HG03354 (cell line): ENCODE results near the gene RPL35.
A peak's percentile ranks its signal among the peaks of the same experiment; 100 is the strongest.

Experiments
- ATAC-seq: cut with Tn5 transposase; IDR thresholded peaks from one replicate; pipeline ENCODE4 v1.9.1; 2021; ENCODE audit warnings: mild to moderate bottlenecking; ENCODE audit not compliant: unreplicated experiment, poor library complexity, severe bottlenecking

Gene RPL35

DNA sequence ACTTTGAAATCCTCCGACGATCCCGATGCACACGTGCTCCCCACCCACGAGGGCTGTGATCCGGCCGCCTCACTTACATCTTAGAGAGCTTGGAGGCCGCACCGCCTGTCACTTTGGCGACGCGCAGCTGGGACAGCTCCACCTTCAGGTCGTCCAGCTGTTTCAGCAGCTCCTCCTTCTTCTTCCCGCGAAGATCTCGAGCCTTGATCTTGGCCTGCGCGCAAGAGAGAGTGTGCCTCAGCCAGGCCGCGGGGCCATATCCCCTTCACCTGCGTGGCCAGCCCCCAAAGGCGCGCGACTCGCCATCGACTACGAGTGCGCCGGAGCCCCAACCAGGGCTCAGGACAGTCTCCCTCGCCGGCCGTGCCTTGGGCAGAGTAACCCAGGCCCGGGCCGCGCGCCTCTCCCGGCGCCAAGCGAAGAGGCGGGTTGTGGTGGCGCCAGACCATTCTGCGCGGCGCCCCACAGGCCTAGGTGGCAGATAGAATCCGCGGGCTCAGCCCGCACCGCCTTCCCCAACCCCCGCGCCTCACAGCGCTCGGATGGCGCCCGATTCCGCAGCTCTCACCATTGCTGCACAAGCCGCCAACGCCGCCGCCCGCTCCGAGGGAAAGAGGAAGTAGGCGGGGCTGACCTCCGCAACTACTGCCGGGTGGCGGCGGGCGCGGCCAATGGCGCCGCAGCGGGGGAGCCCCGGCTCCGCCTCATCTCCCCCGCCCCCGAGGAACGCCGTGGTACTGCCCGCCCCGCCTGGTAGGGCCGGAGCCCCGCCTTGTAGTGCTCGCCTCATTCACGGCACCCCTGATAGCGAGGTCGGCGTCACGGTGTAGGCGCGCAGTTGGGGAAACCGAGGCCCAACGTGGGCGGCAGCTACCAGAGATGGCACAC lies at the start of gene RPL35, which contains the start of gene ARPC5L:
Gene RPL35, minus strand, starts transcription at position 616 of the 888 bp plus-strand sequence. Its CDS starts 45 bp downstream, at position 571.
Gene ARPC5L, plus strand, starts transcription at position 789 of the 888 bp plus-strand sequence. CDS start 7,161 bp downstream, outside the sequence.
- ATAC-seq: peak; percentile 90

DNA sequence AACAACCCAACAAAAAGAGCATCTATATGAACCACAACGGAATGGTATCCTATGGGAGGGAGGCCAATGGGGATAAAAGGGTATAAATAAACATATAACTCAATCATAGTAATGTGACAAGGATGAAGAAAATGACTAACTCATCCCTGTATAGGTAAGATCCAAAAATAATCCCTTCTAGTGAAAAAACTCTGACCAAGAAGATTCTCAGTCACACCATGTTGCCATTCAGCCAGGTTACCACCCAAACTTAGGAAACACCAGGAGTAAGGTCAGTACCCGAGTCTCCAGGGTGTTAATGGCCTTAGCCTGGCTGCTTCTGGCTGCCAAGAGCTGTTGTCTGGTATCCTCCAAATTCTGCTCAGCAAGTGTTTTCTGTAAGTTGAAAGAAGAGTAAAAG lies 46.3 kb upstream of the RPL35 start:
- no peak for ATAC-seq

GRCh38 chr9:124906966-124907365 lies 45.2 kb upstream of the RPL35 start:
- no peak for ATAC-seq

DNA sequence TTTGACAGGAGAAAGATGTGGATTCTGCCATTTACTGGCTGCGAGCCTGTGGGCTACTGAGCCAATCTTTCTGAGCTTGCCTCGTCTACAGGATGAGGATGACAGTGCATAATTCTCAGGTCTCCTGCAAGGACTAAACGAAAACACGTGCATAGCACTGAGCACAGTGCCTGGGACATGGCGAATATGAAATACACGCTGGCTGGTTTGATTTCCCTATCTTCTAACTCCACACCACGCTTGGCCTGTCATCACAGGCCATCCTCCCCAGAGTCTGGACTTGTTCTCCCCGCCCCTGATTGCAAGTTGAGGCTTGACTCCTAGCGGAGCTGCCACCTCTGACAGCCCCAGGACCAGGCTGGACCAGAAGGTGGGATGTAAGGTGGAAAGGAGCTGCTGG lies 38.1 kb upstream of the RPL35 start:
- no peak for ATAC-seq

DNA sequence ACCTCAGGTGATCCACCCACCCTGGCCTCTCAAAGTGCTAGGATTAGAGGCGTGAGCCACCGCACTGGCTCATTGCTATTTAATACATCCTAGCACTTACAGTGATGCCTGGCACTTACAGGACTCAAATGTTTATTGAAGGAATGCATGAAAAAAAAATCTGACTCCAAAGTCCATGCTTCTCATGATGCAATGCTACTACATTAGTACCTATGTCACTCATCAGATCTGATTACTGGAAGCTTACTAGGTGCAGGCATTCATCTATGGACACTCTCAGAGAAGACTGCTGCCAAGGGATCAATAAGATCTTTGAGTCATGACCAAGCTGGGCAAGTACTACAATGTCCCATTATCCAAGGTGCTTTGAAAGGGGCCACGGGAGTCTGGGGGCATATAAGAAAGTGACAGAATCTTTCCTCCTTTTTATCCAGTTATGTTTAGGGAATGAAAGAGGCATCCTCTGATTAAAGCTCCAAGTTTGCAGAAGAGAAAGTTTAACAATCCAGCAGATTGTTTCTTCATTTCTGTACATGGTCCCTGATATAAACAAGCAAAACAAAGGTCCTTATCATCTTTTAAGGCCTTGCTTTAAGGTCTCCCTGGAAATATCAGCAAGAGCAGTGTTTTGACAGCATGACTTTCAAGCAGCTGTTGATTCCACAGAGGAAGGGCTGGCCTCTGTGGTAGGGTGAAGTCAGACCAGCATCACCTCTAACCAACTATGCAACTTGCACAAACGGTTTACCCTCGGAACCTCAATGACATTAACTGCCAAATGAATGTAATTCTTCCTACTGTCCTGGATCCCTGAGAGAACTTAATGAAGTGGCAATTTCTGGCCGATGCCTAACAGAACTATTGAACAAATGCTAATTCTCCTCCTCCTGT lies 36.1 kb upstream of the RPL35 start:
- no peak for ATAC-seq

- no peak for ATAC-seq
Observed at GRCh38 chr9:124894741-124895170, 33.0 kb upstream of the RPL35 start.

- no peak for ATAC-seq
Observed at GRCh38 chr9:124894035-124894740, 32.4 kb upstream of the RPL35 start.

DNA sequence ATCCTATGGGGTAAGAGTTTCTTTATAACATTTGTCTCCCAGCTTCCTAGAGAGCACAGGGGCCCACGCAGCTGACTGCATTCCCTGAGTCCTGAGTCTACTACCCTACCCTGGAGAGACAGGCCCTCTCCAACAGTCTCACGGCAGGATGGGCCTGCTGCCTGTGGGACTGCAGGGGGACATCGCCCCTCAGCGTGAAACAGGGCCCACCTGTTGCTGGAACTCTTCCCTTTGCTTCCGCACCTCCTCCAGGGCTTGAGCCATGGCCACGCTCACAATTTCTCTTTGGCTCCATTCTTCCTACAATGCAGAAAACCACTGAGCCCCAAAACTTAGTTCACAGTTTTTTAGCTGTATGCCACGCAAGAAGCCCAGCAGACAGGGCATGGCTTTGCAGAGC lies 28.4 kb upstream of the RPL35 start:
- ATAC-seq: no peak

DNA sequence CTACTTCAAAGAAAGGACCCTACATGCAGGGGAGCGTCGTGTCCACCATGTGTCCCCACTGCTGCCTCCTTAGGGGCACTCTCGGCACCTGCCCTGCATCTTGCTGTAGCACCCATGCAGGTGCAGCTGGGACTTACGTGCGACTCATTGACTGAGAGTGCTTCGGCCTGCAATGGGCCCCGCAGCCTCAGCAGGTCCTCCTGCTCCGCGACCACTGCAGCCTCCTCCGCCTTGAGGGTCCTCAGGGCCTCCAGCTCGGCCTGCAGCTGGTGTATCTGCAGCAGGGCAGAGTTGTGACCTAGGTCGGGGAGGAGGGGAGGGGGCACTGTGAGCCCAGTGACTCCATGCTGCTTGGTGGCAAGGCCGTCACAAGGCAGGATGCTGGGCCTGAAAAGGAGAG lies 27.2 kb upstream of the RPL35 start:
- no peak for ATAC-seq

DNA sequence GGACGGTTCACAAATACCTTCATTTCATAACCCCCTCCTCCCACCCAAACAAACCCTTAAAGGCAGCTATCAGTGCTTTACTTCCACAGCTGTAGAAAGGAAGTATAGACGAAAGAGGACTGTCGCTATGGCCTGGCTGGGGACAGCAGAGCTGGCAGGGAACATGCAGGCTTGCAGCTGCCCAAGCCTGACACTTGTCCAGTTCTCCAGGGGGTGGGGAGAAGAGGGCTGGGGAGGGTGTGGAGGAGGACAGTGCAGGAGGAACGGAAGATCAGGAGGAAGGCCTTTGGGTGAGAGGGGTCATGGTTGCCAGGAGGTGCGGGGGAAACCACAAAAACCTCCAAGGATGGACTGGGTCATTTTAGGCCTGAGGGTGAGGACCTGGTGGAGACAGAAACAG lies 26.1 kb upstream of the RPL35 start:
- ATAC-seq: no peak

GRCh38 chr9:124886866-124887492 lies 25.2 kb upstream of the RPL35 start:
- ATAC-seq: no peak

GRCh38 chr9:124886461-124886860 lies 24.7 kb upstream of the RPL35 start:
- ATAC-seq: no peak

DNA sequence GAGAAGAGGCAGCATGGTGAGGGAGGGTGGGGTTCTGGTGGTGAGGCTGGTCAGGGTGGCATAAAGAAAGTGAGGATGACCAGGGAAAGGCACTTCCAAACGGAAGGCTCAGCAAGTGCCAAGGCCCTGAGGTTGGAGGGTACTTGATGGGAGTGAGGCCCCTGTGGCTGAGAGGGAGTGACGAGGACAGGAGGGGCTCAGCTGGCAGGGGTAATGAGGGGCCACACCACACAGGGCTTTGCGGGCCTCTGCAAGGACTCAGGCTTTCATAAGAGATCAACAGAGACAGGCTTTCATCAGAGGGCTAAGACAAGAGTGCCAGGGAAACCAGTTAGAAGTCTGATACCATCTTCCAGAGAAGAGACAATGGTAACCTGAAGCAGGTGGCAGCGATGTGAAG lies 23.8 kb upstream of the RPL35 start:
- no peak for ATAC-seq

- no peak for ATAC-seq
Observed at GRCh38 chr9:124884376-124884775, 22.6 kb upstream of the RPL35 start.

- no peak for ATAC-seq
Observed at GRCh38 chr9:124882231-124882630, 20.5 kb upstream of the RPL35 start.

GRCh38 chr9:124881138-124881743 lies 19.5 kb upstream of the RPL35 start:
- ATAC-seq: no peak

GRCh38 chr9:124880501-124880900 lies 18.7 kb upstream of the RPL35 start:
- ATAC-seq: no peak

GRCh38 chr9:124879226-124879625 lies 17.5 kb upstream of the RPL35 start:
- no peak for ATAC-seq

DNA sequence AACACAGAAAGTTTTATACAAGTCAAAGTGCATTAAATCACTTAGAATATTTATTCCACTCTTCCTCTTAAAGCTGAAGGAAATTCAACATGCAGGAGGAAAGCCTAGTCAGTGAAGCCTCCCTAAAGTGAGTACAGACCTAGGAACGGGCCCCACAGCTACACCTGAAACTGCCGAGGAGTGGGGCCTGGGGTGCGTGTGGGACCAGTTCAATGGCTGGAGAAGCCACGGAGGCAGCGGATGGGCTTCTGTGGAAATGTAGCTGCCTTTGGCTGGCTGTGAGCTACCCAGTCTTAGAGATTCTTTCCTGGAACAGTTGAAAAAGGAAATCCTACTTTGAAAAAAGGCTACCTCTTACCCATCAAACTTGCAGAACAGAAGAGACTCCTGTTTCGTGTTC lies 16.8 kb upstream of the RPL35 start:
- ATAC-seq: no peak
